Activated T-cell treated with anti-CD3 and anti-CD28 coated beads for 1 hour (primary cell): ENCODE measurements around the gene WDR72.
"Not testable (repeated sequence)": the region's sequence is repeated elsewhere in the genome, so short reads cannot be mapped to it uniquely, and the experiment has no call there.

Experiments
- DNase-seq: peaks from one replicate; pipeline ENCODE4 v3.0.0-alpha.2; 2020; ENCODE audit warnings: low read depth

The WDR72 gene

DNA sequence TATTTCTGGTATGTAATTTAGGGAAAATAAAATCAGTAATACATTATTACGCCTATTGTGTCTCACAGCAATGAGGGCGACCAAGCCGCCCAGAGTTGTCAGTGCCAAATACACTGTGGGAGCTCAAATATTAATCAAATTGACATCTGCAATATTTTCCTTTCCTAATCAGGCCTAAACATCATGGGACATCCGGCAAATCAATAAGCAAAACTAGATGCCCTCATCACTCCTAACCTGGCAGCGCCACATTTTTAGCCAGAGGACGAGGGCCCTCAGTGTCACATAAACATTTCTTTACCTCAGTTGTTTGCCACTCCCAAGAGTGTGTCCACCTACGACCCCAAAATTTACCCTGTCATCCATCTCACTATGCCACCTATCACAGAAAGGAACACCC lies 64.1 kb downstream of the WDR72 start:
- DNase-seq, result no peak

GRCh38 chr15:53694476-53694874 lies 65.0 kb downstream of the WDR72 start:
- no peak for DNase-seq

- no peak for DNase-seq
Measured at GRCh38 chr15:53693729-53694475, 65.6 kb downstream of the WDR72 start.

DNA sequence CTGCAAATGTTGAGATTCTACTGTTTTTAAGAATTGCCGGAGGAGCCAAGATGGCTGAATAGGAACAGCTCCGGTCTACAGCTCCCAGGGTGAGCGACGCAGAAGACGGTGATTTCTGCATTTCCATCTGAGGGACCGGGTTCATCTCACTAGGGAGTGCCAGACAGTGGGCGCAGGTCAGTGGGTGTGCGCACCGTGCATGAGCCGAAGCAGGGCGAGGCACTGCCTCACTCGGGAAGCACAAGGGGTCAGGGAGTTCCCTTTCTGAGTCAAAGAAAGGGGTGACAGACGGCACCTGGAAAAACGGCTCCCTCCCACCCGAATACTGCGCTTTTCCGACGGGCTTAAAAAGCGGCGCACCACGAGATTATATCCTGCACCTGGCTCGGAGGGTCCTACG lies 75.3 kb downstream of the WDR72 start:
- DNase-seq, result not testable (repeated sequence)

- DNase-seq, result no peak
Measured at GRCh38 chr15:53681056-53681455, 78.4 kb downstream of the WDR72 start.

DNA sequence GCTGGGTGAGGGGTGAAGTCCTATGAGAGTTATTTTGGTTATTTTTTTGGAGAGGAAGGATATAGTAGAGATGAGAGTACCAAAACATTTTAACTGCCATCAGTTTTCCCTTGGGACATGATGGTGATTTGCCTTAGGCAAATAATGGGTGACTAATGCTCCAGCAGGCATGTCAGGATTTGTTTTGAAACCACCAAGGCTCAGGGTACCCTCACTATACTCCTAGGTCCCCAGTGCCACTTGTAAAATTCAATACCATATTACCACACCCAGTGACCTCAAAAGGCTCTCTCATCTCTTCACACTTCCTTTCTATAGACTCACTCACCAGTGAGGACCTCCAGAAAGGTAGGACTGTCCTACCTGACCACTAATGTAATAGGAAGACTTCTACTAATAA lies 83.6 kb downstream of the WDR72 start:
- no peak for DNase-seq

GRCh38 chr15:53671545-53671944 lies 87.9 kb downstream of the WDR72 start:
- DNase-seq, result no peak

DNA sequence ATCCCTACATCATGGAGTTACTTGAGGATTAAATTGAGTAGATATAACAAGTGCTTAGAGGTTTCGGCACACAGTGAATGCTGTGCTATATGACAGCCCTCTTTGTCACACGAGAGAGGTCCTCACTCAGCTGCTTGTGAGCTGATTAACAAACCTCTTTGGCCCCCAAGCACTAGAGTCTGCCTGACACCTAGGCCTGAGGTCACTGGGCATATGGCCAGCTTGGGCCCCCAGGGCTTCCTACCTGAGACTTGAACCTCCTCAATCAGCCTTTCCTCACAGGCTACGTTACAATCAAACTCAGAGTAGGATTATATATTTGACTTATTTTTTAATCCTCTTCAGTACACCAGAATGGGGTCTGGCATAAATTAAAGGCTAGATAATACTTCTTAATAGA lies 88.8 kb downstream of the WDR72 start:
- DNase-seq, result no peak

DNA sequence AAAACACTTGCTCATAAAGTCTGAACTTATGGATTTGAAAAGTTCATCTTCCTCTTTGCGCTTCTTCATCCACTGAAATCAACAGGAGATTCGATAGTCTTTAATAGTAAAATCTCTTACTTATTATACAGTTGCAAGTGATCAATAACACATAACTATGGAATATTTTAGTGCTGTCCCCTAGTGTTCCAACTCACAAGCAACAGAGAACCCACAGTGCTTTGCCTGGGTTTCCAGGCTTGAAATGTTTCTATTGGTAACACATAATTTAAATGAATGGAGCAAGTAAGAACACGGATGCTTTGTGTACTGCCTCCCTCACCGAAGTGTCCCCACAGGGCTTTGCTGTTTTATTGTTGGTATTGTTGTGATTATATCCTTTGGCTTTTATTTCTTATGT lies 93.5 kb downstream of the WDR72 start:
- DNase-seq, result no peak

GRCh38 chr15:53658827-53659555 lies 100.5 kb downstream of the WDR72 start:
- DNase-seq, result no peak

DNA sequence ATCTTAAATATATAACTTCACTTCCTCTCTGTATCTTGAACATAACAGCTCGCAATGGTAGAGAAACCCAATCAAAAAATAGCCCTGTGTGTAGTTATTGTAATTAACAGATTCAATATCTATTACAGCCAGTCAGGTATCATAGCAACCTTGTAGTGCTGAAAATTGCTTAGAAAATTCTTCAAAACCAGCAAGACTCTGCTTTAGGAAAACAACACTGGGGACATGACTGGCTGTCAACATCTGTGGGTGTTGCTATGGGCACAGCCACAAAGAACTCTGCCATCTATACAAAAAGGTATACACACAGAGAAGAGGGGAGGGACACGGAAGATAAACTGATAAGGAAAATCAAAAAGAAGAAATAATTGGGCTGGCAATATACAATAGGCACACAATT lies 101.2 kb downstream of the WDR72 start:
- DNase-seq, result no peak

DNA sequence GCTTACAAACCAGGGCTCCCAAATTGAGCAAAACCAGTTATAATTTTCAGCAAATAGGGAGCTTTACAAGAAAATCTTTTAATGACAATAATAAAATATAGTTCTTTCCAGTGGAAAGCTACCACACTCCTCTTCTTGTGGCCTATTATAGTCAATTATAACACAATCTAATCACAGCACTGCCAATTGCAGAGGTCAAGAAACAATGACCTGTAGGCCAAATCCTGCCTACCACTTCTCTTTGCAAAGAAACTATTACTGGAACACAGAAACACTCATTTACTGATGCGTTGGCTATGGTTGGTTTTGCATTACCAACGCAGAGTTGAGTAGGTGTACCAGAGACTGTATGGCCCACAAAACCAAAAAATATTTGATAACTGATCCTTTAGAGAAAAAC lies 110.5 kb downstream of the WDR72 start:
- DNase-seq, result no peak

GRCh38 chr15:53644660-53645059 lies 114.8 kb downstream of the WDR72 start:
- DNase-seq, result no peak

DNA sequence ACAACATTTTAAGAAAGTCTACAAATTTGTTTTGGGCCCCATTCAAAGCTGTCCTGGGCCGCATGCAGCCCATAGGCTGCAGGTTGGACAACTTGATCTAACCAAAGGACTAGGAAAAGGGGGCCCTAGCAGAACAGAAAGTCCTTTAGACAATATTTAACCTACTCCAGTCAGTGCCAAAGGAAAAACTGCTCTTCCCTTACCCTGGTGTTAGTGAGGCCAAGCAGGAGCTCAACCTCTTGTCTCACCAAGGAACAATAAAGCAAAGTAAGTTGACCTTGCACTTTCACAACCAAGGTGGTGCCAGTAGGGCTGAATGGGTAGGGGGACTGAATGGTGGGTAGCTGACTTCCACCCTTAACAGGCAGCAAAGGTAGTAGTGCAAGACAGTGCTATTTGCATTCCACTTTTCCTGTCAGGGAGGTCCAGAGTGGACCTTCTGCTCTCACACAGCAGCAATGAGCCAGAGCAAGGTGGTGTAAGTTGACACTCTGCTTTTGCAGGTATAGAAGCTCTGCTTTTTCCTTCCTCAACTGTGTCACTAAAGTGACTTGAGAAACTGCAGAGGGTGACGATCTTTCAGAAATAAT lies 124.9 kb downstream of the WDR72 start:
- no peak for DNase-seq

GRCh38 chr15:53627279-53627678 lies 132.2 kb downstream of the WDR72 start:
- no peak for DNase-seq

DNA sequence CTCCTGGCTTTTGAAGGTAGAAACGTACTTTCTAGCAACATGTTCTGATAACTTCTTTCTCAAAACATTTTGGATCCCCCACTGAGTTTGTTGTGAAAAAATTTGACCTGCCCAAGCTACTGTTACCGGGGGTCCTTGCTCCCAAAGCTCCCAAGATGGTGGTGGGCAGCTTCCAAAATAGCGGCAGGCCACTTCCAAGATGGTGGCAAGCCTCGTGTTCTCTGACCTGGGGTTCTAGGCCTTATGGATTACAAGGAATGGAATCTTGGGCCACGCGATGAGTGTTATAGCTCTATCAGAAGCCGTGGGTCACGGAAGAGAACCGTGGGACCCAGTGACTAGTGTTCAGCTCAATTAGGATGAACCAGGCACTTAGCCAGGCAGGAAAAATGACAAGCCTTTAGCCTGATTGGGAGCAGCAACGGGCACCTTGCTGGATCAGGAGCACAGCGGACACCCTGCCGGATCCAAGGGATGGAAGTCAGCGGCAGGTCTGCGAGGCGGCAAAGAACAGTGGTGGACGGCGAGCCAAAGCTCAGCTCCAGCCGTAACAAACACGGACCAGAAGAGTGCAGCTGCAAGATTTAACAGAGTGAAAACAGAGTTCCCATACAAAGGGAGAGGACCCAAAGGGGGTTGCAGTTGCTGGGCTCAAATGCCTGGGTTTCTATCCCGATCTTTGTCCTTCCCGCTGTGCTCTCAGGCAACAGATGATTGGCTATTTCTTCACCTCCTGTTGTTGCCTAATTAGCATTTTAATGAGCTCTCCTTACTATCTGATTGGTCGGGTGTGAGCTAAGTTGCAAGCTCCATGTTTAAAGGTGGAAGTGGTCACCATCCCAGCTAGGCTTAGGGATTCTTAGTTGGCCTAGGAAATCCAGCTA lies 133.3 kb downstream of the WDR72 start:
- DNase-seq, result no peak

DNA sequence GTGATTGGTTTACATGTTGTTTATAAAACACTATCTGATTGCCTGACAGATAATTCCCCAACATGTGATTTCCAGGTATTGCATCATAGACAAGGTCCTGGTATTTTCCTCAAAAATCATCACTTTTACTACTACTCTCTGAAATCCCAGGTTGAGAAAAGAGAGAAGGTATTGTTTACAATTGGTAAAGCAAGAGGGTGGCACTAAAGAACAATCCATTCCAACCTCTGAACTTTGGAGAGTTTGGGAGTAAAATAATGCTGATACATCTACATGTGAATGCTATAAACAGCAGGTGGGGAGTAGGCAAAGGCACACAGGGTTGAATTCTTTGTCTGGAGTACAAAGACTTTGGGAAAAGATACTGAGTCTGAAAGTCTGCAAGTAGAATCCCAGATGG lies 134.2 kb downstream of the WDR72 start:
- DNase-seq, result no peak

DNA sequence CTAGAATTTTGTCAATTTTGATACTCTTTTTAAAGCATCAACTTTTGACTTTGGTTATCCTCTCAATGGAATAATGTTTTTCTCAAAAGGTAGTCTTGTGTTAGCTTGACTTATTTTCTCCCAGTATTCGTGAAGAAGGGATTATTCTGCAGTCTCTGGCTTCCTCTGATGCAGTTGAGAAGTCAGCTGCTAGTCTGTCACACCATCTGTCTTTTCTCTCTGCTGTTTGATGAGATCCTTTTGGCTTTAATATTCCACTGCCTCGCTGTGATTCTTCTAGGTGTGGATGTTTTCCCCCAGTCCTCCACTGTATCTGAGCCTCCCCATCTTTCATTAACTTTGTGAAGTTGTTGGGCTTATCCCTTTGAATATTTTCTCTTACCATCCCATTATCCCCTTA lies 141.0 kb downstream of the WDR72 start:
- DNase-seq, result no peak

GRCh38 chr15:53611145-53611920 lies 148.1 kb downstream of the WDR72 start:
- no peak for DNase-seq

- DNase-seq, result no peak
Measured at GRCh38 chr15:53591041-53591440, 168.4 kb downstream of the WDR72 start.

DNA sequence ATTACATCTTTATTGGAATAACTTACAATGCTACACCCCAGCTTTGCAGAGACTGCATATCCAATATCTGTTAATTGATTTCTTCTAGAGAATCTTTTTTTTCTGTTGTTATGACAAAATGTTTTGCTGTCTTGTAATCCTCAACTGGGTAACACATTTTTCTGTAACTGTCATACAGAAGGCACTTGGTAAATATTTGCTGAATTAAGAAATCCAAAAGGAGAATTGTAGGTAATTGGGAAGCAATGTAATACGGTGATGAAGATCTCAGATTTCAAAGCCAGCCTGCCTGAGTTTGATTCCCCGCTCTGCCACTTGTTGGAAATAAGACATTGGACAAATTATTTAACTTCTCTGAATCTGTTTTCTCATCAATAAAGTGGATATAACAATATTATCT lies 169.1 kb downstream of the WDR72 start:
- no peak for DNase-seq
